DND-41 (cell line): ENCODE measurements around the gene TCEAL4.

Experiments used
- ATAC-seq: fragments of 200-7000 bp; cut with Tn5 transposase; 3 replicates; pipeline ENCODE4 v1.9.1; 2021; ENCODE audit warnings: low read depth; ENCODE audit not compliant: insufficient read depth
- DNase-seq: peaks from one replicate; pipeline ENCODE4 v3.0.0-alpha.2; 2020
- H2AFZ ChIP-seq: 2 replicates; pipeline ENCODE4 v1.6.0; 2012; ENCODE audit warnings: low read depth, low read length
- H3K27ac ChIP-seq: 2 replicates; pipeline ENCODE4 v1.5.1; 2012; ENCODE audit warnings: low read length, inconsistent platforms
- H3K27me3 ChIP-seq: fragments of 200-600 bp; sonication (generic); 2 replicates; pipeline ENCODE4 v1.6.0; 2012; ENCODE audit warnings: low read length, mild to moderate bottlenecking, inconsistent platforms; ENCODE audit not compliant: insufficient read depth, poor library complexity
- H3K36me3 ChIP-seq: 2 replicates; pipeline ENCODE4 v1.5.1; 2012; ENCODE audit warnings: low read length, inconsistent platforms; ENCODE audit not compliant: insufficient read depth
- H3K4me1 ChIP-seq: 2 replicates; pipeline ENCODE4 v1.5.1; 2012; ENCODE audit warnings: mild to moderate bottlenecking, low read length; ENCODE audit not compliant: insufficient read depth
- H3K4me2 ChIP-seq: 2 replicates; pipeline ENCODE4 v1.6.0; 2012; ENCODE audit warnings: mild to moderate bottlenecking, moderate library complexity, low read length, inconsistent platforms; ENCODE audit not compliant: insufficient read depth
- H3K4me3 ChIP-seq, 2 experiments: fragments of 200-600 bp in 1 of 2; shearing (Covaris generic) in 1 of 2; 2 replicates each; pipeline ENCODE4 v1.5.1; 2012 to 2016; ENCODE audit warnings: inconsistent platforms in 2 of 2, low read length in 2 of 2, mild to moderate bottlenecking in 2 of 2, low read depth in 1 of 2, moderate library complexity in 1 of 2
- H3K79me2 ChIP-seq: 2 replicates; pipeline ENCODE4 v1.6.0; 2012; ENCODE audit warnings: low read length, inconsistent platforms; ENCODE audit not compliant: insufficient read depth
- H3K9ac ChIP-seq: 2 replicates; pipeline ENCODE4 v1.6.0; 2012; ENCODE audit warnings: low read depth, mild to moderate bottlenecking, inconsistent platforms, low read length, moderate library complexity
- H3K9me3 ChIP-seq: 2 replicates; pipeline ENCODE4 v1.5.1; 2012; ENCODE audit warnings: low read length, moderate library complexity, mild to moderate bottlenecking, inconsistent platforms; ENCODE audit not compliant: insufficient read depth, severe bottlenecking
- H4K20me1 ChIP-seq: 2 replicates; pipeline ENCODE4 v1.6.0; 2012; ENCODE audit warnings: low read length; ENCODE audit not compliant: insufficient read depth
- EZH2 ChIP-seq: IDR thresholded peaks from 3 replicates; pipeline ENCODE4 v1.6.1; 2012; ENCODE audit warnings: borderline replicate concordance, low read depth, mild to moderate bottlenecking, moderate library complexity, low read length, inconsistent platforms; ENCODE audit not compliant: severe bottlenecking
- TF ChIP-seq, protein P1 (sequence below): IDR thresholded peaks from 2 replicates; pipeline ENCODE4 v1.5.1; 2012; ENCODE audit warnings: borderline replicate concordance, low read length, moderate library complexity, mild to moderate bottlenecking; ENCODE audit not compliant: poor library complexity, severe bottlenecking; ENCODE audit errors: extremely low read depth

TCEAL4 gene

GRCh38 chrX:103562801-103563200, 22.5 kb upstream of the TCEAL4 start:
- no peaks in the 10 kb centered on the region for H3K36me3 ChIP-seq
- H3K27ac ChIP-seq, result no peak overlapping the region
- H3K79me2 ChIP-seq, result no peaks in the 10 kb centered on the region
- H3K4me1 ChIP-seq, result no peaks in the 10 kb centered on the region
- no peaks in the 10 kb centered on the region for H3K9me3 ChIP-seq
- no peak for DNase-seq
- no peaks in the 10 kb centered on the region for H4K20me1 ChIP-seq
- no peak overlapping the region for H2AFZ ChIP-seq
- H3K4me3 ChIP-seq, result no peak overlapping the region
- no peak for ATAC-seq
- no peak overlapping the region for H3K9ac ChIP-seq
- no peak overlapping the region for H3K4me2 ChIP-seq
- TF ChIP-seq, protein P1, sequence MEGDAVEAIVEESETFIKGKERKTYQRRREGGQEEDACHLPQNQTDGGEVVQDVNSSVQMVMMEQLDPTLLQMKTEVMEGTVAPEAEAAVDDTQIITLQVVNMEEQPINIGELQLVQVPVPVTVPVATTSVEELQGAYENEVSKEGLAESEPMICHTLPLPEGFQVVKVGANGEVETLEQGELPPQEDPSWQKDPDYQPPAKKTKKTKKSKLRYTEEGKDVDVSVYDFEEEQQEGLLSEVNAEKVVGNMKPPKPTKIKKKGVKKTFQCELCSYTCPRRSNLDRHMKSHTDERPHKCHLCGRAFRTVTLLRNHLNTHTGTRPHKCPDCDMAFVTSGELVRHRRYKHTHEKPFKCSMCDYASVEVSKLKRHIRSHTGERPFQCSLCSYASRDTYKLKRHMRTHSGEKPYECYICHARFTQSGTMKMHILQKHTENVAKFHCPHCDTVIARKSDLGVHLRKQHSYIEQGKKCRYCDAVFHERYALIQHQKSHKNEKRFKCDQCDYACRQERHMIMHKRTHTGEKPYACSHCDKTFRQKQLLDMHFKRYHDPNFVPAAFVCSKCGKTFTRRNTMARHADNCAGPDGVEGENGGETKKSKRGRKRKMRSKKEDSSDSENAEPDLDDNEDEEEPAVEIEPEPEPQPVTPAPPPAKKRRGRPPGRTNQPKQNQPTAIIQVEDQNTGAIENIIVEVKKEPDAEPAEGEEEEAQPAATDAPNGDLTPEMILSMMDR, result no peak
- no peak for TF ChIP-seq EZH2
- H3K27me3 ChIP-seq, result no peaks in the 10 kb centered on the region

DNA sequence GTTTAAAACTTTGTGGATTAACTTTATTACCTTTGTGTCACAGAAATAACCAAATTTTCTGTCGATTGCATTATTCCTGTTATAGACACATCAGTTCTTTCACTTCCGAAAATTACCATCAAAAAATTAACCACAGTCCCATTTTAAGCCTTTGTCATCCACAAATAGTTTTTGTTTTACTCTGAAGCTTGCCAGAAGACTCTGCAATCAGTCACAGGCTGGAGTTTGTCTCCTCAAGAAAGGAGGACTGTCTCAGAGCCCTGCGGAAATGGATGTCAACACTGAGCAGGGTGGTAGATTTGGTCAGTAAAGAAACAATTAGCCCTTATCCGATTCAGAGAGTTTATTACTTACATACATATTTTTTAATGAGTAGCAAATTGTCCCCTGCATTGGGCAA, 20.1 kb upstream of the TCEAL4 start:
- H3K4me1 ChIP-seq, result no peaks in the 10 kb centered on the region
- H3K4me2 ChIP-seq, result no peak overlapping the region
- DNase-seq (no peak), ATAC-seq (no peak)
- no peaks in the 10 kb centered on the region for H3K79me2 ChIP-seq
- H3K4me3 ChIP-seq, result no peak overlapping the region
- H3K27ac ChIP-seq, result no peak overlapping the region
- no peaks in the 10 kb centered on the region for H3K9me3 ChIP-seq
- H4K20me1 ChIP-seq, result no peaks in the 10 kb centered on the region
- TF ChIP-seq EZH2, result no peak
- TF ChIP-seq, protein P1, result no peak
- no peaks in the 10 kb centered on the region for H3K36me3 ChIP-seq
- H3K9ac ChIP-seq, result no peak overlapping the region
- no peaks in the 10 kb centered on the region for H3K27me3 ChIP-seq
- no peak overlapping the region for H2AFZ ChIP-seq

- ATAC-seq (no peak), DNase-seq (no peak)
- no peaks in the 10 kb centered on the region for H3K27me3 ChIP-seq
- no peaks in the 10 kb centered on the region for H3K79me2 ChIP-seq
- H3K27ac ChIP-seq, result no peak overlapping the region
- no peak for TF ChIP-seq EZH2
- TF ChIP-seq, protein P1, result no peak
- no peak overlapping the region for H3K4me3 ChIP-seq
- no peaks in the 10 kb centered on the region for H3K36me3 ChIP-seq
- H4K20me1 ChIP-seq, result no peaks in the 10 kb centered on the region
- H3K4me2 ChIP-seq, result no peak overlapping the region
- H3K9me3 ChIP-seq, result no peaks in the 10 kb centered on the region
- no peak overlapping the region for H2AFZ ChIP-seq
- no peaks in the 10 kb centered on the region for H3K4me1 ChIP-seq
- no peak overlapping the region for H3K9ac ChIP-seq
Measured at GRCh38 chrX:103565752-103566151, 19.6 kb upstream of the TCEAL4 start.

- no peaks in the 10 kb centered on the region for H3K4me1 ChIP-seq
- no peak overlapping the region for H3K27ac ChIP-seq
- no peak for TF ChIP-seq EZH2
- TF ChIP-seq, protein P1, result no peak
- ATAC-seq (no peak), DNase-seq (no peak)
- no peak overlapping the region for H3K4me3 ChIP-seq
- H4K20me1 ChIP-seq, result no peaks in the 10 kb centered on the region
- H3K36me3 ChIP-seq, result no peaks in the 10 kb centered on the region
- H2AFZ ChIP-seq, result no peak overlapping the region
- no peaks in the 10 kb centered on the region for H3K79me2 ChIP-seq
- no peak overlapping the region for H3K4me2 ChIP-seq
- no peaks in the 10 kb centered on the region for H3K9me3 ChIP-seq
- H3K9ac ChIP-seq, result no peak overlapping the region
- H3K27me3 ChIP-seq, result no peaks in the 10 kb centered on the region
Measured at GRCh38 chrX:103571121-103571520, 14.2 kb upstream of the TCEAL4 start.
